ENCODE data around the gene ZFAND6.

The ZFAND6 gene

GRCh38 chr15:80026310-80026709 is 33.2 kb upstream of the ZFAND6 start:
- H3K9ac ChIP-seq (ENCODE audit: low read length): no peak overlapping the region
- H3K79me2 ChIP-seq (ENCODE audit: insufficient read depth, low read length): no peaks in the 10 kb centered on the region
- no peaks in the 10 kb centered on the region for H3K27me3 ChIP-seq (ENCODE audit: insufficient read depth, low read length)
- H3K36me3 ChIP-seq (ENCODE audit: insufficient read depth, low read length): no peaks in the 10 kb centered on the region
- H3K4me2 ChIP-seq (ENCODE audit: low read length): no peak overlapping the region
- TF ChIP-seq EZH2 (IDR thresholded peaks at IDR 0.05; ENCODE audit: borderline replicate concordance, low read length): no peak
- no peak for TF ChIP-seq CTCF (IDR thresholded peaks at IDR 0.05; ENCODE audit: low read length)
- H4K20me1 ChIP-seq (ENCODE audit: insufficient read depth, low read length): no peaks in the 10 kb centered on the region
- no peaks in the 10 kb centered on the region for H3K9me3 ChIP-seq (ENCODE audit: low read length)
- no peak overlapping the region for H3K4me3 ChIP-seq (ENCODE audit: low read depth, low read length, poor library complexity, severe bottlenecking)
- no peak overlapping the region for H3K27ac ChIP-seq (ENCODE audit: low read depth, low read length, poor library complexity, severe bottlenecking)
- no peaks in the 10 kb centered on the region for H3F3A ChIP-seq (ENCODE audit: insufficient read depth, low read length)
- H2AFZ ChIP-seq (ENCODE audit: low read length): no peak overlapping the region
- H3K4me1 ChIP-seq (ENCODE audit: insufficient read depth, low read length, severe bottlenecking): peaks cover under 1% of the 10 kb centered on the region
- H3K9me2 ChIP-seq (ENCODE audit: low read depth, low read length): no peaks in the 10 kb centered on the region

- no peak overlapping the region for H3K4me3 ChIP-seq (ENCODE audit: low read depth, low read length, poor library complexity, severe bottlenecking)
- H3K36me3 ChIP-seq (ENCODE audit: insufficient read depth, low read length): no peaks in the 10 kb centered on the region
Measured at GRCh38 chr15:80026754-80027153, 32.7 kb upstream of the ZFAND6 start.

GRCh38 chr15:80028937-80029336 is 30.5 kb upstream of the ZFAND6 start:
- no peak overlapping the region for H2AFZ ChIP-seq (ENCODE audit: low read length)
- H3K4me2 ChIP-seq (ENCODE audit: low read length): no peak overlapping the region
- no peak overlapping the region for H3K4me3 ChIP-seq (ENCODE audit: low read depth, low read length, poor library complexity, severe bottlenecking)
- H3K9me2 ChIP-seq (ENCODE audit: low read depth, low read length): no peaks in the 10 kb centered on the region
- no peaks in the 10 kb centered on the region for H3K9me3 ChIP-seq (ENCODE audit: low read length)
- peaks cover 25% of the 10 kb centered on the region for H3K4me1 ChIP-seq (ENCODE audit: insufficient read depth, low read length, severe bottlenecking)
- H3F3A ChIP-seq (ENCODE audit: insufficient read depth, low read length): no peaks in the 10 kb centered on the region
- TF ChIP-seq EZH2 (IDR thresholded peaks at IDR 0.05; ENCODE audit: borderline replicate concordance, low read length): no peak
- no peak for TF ChIP-seq CTCF (IDR thresholded peaks at IDR 0.05; ENCODE audit: low read length)
- H4K20me1 ChIP-seq (ENCODE audit: insufficient read depth, low read length): no peaks in the 10 kb centered on the region
- no peaks in the 10 kb centered on the region for H3K36me3 ChIP-seq (ENCODE audit: insufficient read depth, low read length)
- no peak overlapping the region for H3K9ac ChIP-seq (ENCODE audit: low read length)
- H3K27ac ChIP-seq (ENCODE audit: low read depth, low read length, poor library complexity, severe bottlenecking): no peak overlapping the region
- H3K79me2 ChIP-seq (ENCODE audit: insufficient read depth, low read length): no peaks in the 10 kb centered on the region
- H3K27me3 ChIP-seq (ENCODE audit: insufficient read depth, low read length): no peaks in the 10 kb centered on the region

More at GRCh38 chr15:80026754-80027153, 32.7 kb upstream of the ZFAND6 start:
- Histone ChIP-seq H3K9me3 (ENCODE audit: low read length) (no peaks in the 10 kb centered on the region), H3K9ac (ENCODE audit: low read length) (no peak overlapping the region), H3K27me3 (ENCODE audit: insufficient read depth, low read length) (no peaks in the 10 kb centered on the region), H3F3A (ENCODE audit: insufficient read depth, low read length) (no peaks in the 10 kb centered on the region), H3K4me1 (ENCODE audit: insufficient read depth, low read length, severe bottlenecking) (peaks cover 5% of the 10 kb centered on the region), H3K4me2 (ENCODE audit: low read length) (no peak overlapping the region), H4K20me1 (ENCODE audit: insufficient read depth, low read length) (no peaks in the 10 kb centered on the region), H3K27ac (ENCODE audit: low read depth, low read length, poor library complexity, severe bottlenecking) (no peak overlapping the region), H2AFZ (ENCODE audit: low read length) (no peak overlapping the region), H3K9me2 (ENCODE audit: low read depth, low read length) (no peaks in the 10 kb centered on the region), H3K79me2 (ENCODE audit: insufficient read depth, low read length) (no peaks in the 10 kb centered on the region)
- TF ChIP-seq EZH2 (IDR thresholded peaks at IDR 0.05; ENCODE audit: borderline replicate concordance, low read length) (no peak), CTCF (IDR thresholded peaks at IDR 0.05; ENCODE audit: low read length) (no peak)

Data from OCI-LY1 (cell line).